H1 (cell line): ENCODE results near the gene TMEM115. TPM values are rescaled to one million over a fixed set of nuclear protein-coding genes. Genes with fewer than 3 reads are reported as not detected.
A peak's percentile ranks its signal among the peaks of the same experiment; 100 is the strongest.

ENCODE experiments used
- BCL11A ChIP-seq, 2 experiments: IDR thresholded peaks; one replicate each; pipeline ENCODE4 v1.6.1; 2011; ENCODE audit warnings: low read depth in 2 of 2, low read length in 2 of 2, mild to moderate bottlenecking in 2 of 2
- CREB1 ChIP-seq: IDR thresholded peaks from 2 replicates; pipeline ENCODE4 v1.6.1; 2012; ENCODE audit warnings: inconsistent platforms
- EZH2 ChIP-seq: fragments of 200-600 bp; sonication (generic); IDR thresholded peaks from 2 replicates; pipeline ENCODE4 v1.7.1; 2012; ENCODE audit warnings: low read depth, mild to moderate bottlenecking, moderate library complexity, low read length, inconsistent platforms; ENCODE audit not compliant: severe bottlenecking
- HDAC2 ChIP-seq, 2 experiments: fragments of 300-600 bp in 1 of 2; sonication (generic) in 1 of 2; IDR thresholded peaks; 2 replicates each; pipeline ENCODE4 v1.6.1; 2011 to 2012; ENCODE audit warnings: low read depth in 2 of 2, low read length in 2 of 2, mild to moderate bottlenecking in 2 of 2, moderate library complexity in 2 of 2, borderline replicate concordance in 1 of 2, inconsistent platforms in 1 of 2
- POLR2AphosphoS5 ChIP-seq: IDR thresholded peaks from 2 replicates; pipeline ENCODE4 v1.6.1; 2011; ENCODE audit warnings: low read depth, low read length
- SIX5 ChIP-seq: IDR thresholded peaks from 2 replicates; pipeline ENCODE4 v1.6.1; 2011; ENCODE audit warnings: mild to moderate bottlenecking, low read depth, low read length
- USF2 ChIP-seq: IDR thresholded peaks from 2 replicates; pipeline ENCODE4 v1.6.1; 2011; ENCODE audit warnings: low read length, improper control_type of control experiment
- polyA plus RNA-seq, 7 experiments: library from polyadenylated mRNA; depleted of rRNA in 3 of 7; stranded (reverse) in 5 of 7; unstranded in 2 of 7; fragments of >200 nt in 5 of 7; fragments of 200-250 nt in 2 of 7; gene quantifications; 1 replicate in 5 of 7; 2 replicates in 1 of 7; 4 replicates in 1 of 7; pipeline versions ENCODE4 v1.2.1 to v1.2.3, GENCODE V29; 2011 to 2013; ENCODE audit warnings: missing spikeins in 2 of 7, mixed read lengths in 2 of 7
- total RNA-seq: library from RNA; stranded (reverse); fragmentation: NEBNext Ultra II Directional; extraction: Animal tissue kit (Norgen Biotek cat#: 25700); gene quantifications from 2 replicates; pipeline ENCODE4 v1.2.1, GENCODE V29; 2021
- TF ChIP-seq, protein P1 (sequence below): fragments of 300-600 bp; sonication (generic); IDR thresholded peaks from 2 replicates; pipeline ENCODE4 v1.7.1; 2012; ENCODE audit warnings: low read length, moderate library complexity, mild to moderate bottlenecking, inconsistent platforms; ENCODE audit not compliant: insufficient replicate concordance

TMEM115 gene
- total and polyA plus RNA-seq, 2 of the 8 experiments (the other 6 are each of a cell fraction or from before 2014, with no cell fraction given) = 25.4 to 32.4 TPM

DNA sequence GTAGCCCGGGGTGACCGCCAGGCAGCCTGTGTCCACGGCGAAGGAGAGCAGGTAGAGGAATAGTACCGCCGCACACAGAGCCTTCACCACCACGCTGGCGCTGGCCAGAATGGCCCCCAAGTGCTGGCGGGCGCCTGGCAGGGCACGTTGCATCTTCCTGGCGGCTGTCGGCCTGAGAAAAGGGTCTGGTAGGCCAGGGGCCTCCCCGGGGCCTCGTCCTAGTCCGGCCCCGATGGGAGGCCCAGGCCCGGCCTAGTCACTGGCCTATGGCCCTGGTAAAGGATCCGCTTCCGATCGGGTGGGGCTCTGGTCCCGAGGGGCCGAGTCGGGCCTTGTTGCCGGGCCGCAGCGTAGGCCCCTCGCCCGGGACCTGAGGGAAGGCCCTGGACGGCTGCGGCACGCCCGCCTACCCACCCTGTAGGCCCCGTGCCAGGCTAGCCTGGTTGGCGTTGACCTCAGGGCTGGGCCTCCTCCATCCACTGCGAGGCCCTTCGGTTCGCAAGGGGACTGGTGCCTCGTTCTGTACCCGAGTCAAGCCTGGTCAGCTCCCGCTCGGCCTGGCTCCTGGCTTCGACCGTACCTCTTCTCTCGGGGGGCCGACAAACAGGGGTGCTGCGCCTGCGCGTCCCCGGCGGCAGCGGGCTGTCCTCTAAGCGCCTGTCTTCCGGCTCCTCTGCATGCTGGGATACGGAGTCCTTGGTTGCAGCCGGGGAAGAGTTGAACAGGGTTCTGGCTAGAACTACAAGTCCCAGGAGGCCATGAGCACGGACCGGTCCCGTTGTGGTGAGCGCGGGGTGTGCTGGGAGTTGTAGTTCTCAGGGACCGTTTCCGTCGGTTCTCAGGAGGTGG, at the start of gene TMEM115 (continued):
- TF ChIP-seq CREB1 (peak; percentile 84), BCL11A (IDR thresholded peaks at IDR 0.05; ENCODE audit: low read depth in 2 of 2, low read length in 2 of 2) (no peak), USF2 (no peak), EZH2 (no peak), POLR2AphosphoS5 (peak; percentile 42; the same call in 1 of the 2 replicates), SIX5 (peak; percentile 100), HDAC2 (IDR thresholded peaks at IDR 0.05; ENCODE audit: borderline replicate concordance in 1 of 2, low read depth in 2 of 2, low read length in 2 of 2) (peak in 1 of 2 experiments; percentile 58; a peak in 1 of 4 replicates)
- TF ChIP-seq, protein P1, sequence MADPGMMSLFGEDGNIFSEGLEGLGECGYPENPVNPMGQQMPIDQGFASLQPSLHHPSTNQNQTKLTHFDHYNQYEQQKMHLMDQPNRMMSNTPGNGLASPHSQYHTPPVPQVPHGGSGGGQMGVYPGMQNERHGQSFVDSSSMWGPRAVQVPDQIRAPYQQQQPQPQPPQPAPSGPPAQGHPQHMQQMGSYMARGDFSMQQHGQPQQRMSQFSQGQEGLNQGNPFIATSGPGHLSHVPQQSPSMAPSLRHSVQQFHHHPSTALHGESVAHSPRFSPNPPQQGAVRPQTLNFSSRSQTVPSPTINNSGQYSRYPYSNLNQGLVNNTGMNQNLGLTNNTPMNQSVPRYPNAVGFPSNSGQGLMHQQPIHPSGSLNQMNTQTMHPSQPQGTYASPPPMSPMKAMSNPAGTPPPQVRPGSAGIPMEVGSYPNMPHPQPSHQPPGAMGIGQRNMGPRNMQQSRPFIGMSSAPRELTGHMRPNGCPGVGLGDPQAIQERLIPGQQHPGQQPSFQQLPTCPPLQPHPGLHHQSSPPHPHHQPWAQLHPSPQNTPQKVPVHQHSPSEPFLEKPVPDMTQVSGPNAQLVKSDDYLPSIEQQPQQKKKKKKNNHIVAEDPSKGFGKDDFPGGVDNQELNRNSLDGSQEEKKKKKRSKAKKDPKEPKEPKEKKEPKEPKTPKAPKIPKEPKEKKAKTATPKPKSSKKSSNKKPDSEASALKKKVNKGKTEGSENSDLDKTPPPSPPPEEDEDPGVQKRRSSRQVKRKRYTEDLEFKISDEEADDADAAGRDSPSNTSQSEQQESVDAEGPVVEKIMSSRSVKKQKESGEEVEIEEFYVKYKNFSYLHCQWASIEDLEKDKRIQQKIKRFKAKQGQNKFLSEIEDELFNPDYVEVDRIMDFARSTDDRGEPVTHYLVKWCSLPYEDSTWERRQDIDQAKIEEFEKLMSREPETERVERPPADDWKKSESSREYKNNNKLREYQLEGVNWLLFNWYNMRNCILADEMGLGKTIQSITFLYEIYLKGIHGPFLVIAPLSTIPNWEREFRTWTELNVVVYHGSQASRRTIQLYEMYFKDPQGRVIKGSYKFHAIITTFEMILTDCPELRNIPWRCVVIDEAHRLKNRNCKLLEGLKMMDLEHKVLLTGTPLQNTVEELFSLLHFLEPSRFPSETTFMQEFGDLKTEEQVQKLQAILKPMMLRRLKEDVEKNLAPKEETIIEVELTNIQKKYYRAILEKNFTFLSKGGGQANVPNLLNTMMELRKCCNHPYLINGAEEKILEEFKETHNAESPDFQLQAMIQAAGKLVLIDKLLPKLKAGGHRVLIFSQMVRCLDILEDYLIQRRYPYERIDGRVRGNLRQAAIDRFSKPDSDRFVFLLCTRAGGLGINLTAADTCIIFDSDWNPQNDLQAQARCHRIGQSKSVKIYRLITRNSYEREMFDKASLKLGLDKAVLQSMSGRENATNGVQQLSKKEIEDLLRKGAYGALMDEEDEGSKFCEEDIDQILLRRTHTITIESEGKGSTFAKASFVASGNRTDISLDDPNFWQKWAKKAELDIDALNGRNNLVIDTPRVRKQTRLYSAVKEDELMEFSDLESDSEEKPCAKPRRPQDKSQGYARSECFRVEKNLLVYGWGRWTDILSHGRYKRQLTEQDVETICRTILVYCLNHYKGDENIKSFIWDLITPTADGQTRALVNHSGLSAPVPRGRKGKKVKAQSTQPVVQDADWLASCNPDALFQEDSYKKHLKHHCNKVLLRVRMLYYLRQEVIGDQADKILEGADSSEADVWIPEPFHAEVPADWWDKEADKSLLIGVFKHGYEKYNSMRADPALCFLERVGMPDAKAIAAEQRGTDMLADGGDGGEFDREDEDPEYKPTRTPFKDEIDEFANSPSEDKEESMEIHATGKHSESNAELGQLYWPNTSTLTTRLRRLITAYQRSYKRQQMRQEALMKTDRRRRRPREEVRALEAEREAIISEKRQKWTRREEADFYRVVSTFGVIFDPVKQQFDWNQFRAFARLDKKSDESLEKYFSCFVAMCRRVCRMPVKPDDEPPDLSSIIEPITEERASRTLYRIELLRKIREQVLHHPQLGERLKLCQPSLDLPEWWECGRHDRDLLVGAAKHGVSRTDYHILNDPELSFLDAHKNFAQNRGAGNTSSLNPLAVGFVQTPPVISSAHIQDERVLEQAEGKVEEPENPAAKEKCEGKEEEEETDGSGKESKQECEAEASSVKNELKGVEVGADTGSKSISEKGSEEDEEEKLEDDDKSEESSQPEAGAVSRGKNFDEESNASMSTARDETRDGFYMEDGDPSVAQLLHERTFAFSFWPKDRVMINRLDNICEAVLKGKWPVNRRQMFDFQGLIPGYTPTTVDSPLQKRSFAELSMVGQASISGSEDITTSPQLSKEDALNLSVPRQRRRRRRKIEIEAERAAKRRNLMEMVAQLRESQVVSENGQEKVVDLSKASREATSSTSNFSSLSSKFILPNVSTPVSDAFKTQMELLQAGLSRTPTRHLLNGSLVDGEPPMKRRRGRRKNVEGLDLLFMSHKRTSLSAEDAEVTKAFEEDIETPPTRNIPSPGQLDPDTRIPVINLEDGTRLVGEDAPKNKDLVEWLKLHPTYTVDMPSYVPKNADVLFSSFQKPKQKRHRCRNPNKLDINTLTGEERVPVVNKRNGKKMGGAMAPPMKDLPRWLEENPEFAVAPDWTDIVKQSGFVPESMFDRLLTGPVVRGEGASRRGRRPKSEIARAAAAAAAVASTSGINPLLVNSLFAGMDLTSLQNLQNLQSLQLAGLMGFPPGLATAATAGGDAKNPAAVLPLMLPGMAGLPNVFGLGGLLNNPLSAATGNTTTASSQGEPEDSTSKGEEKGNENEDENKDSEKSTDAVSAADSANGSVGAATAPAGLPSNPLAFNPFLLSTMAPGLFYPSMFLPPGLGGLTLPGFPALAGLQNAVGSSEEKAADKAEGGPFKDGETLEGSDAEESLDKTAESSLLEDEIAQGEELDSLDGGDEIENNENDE = no peak
